Right ventricle myocardium superior (tissue), 1 donor: ENCODE results near the gene MED12L. TPM values are rescaled to one million over a fixed set of nuclear protein-coding genes. Genes with fewer than 3 reads are reported as not detected.

Experiments used
- ATAC-seq: fragments of 200-7000 bp; cut with Tn5 transposase; one replicate; pipeline ENCODE4 v1.9.1; 2020; ENCODE audit warnings: mild to moderate bottlenecking; ENCODE audit not compliant: poor library complexity
- DNase-seq: peaks from one replicate; pipeline ENCODE4 v3.0.0-alpha.2; 2020
- intact Hi-C: fragments of 100-400 bp; cut with DNase I; formaldehyde crosslinking; loops from one replicate; pipeline ENCODE4 v1.11.2; 2022
- total RNA-seq: library from RNA; stranded (reverse); fragmentation: NEBNext Ultra II Directional; extraction: Animal tissue kit (Norgen Biotek cat#: 25700); gene quantifications from one replicate; pipeline ENCODE4 v1.2.1, GENCODE V29; 2021
- donor health status: DM: no; HTN: yes; CAD: no; lungs with severe emphysema.

Gene MED12L
- total RNA-seq, 1 donor from 2014 or later, result 0.67 TPM

GRCh38 chr3:151085889-151086483, 522 bp downstream of the MED12L start:
- DNase-seq (peak; percentile 43), ATAC-seq (peak; percentile 25)
- intact Hi-C loops, result no loop called here

- ATAC-seq (peak; percentile 92), DNase-seq (peak; percentile 80)
- intact Hi-C loops, result no loop called here
Observed at GRCh38 chr3:151086484-151087456, 1.3 kb downstream of the MED12L start.

- no peak for ATAC-seq
- intact Hi-C loops, result no loop called here
- no peak for DNase-seq
Observed at GRCh38 chr3:151087648-151088047, 2.2 kb downstream of the MED12L start.

GRCh38 chr3:151091685-151092345, 6.4 kb downstream of the MED12L start:
- intact Hi-C loops, result no loop called here
- ATAC-seq, result no peak

GRCh38 chr3:151093148-151093547, 7.7 kb downstream of the MED12L start:
- ATAC-seq, result no peak
- no peak for DNase-seq
- intact Hi-C loops, result no loop called here

More at GRCh38 chr3:151091685-151092345, 6.4 kb downstream of the MED12L start:
- DNase-seq, result no peak

- no peak for ATAC-seq
- intact Hi-C loops, result no loop called here
Observed at GRCh38 chr3:151093905-151094304, 8.4 kb downstream of the MED12L start.

GRCh38 chr3:151096716-151097115, 11.3 kb downstream of the MED12L start:
- no peak for DNase-seq
- ATAC-seq, result no peak
- intact Hi-C loops, result no loop called here

More at GRCh38 chr3:151093905-151094304, 8.4 kb downstream of the MED12L start:
- no peak for DNase-seq

- intact Hi-C loops, result no loop called here
- DNase-seq, result no peak
Observed at GRCh38 chr3:151100076-151100475, 14.6 kb downstream of the MED12L start.

GRCh38 chr3:151101270-151101969, 16.0 kb downstream of the MED12L start:
- no peak for ATAC-seq
- DNase-seq, result no peak
- intact Hi-C loops, result no loop called here

More at GRCh38 chr3:151100076-151100475, 14.6 kb downstream of the MED12L start:
- no peak for ATAC-seq

- ATAC-seq (no peak), DNase-seq (no peak)
- intact Hi-C loops, result no loop called here
Observed at GRCh38 chr3:151106311-151106710, 20.8 kb downstream of the MED12L start.

GRCh38 chr3:151107177-151107576, 21.7 kb downstream of the MED12L start:
- ATAC-seq (no peak), DNase-seq (no peak)
- intact Hi-C loops, result no loop called here

GRCh38 chr3:151107701-151108100, 22.2 kb downstream of the MED12L start:
- ATAC-seq, result no peak
- DNase-seq, result no peak
- intact Hi-C loops, result no loop called here

GRCh38 chr3:151109286-151109800, 23.9 kb downstream of the MED12L start:
- intact Hi-C loops, result no loop called here
- ATAC-seq (no peak), DNase-seq (no peak)

- no peak for ATAC-seq
- intact Hi-C loops, result no loop called here
- no peak for DNase-seq
Observed at GRCh38 chr3:151112731-151113130, 27.3 kb downstream of the MED12L start.

GRCh38 chr3:151113343-151113742, 27.9 kb downstream of the MED12L start:
- DNase-seq (no peak), ATAC-seq (no peak)
- intact Hi-C loops, result no loop called here

GRCh38 chr3:151117047-151117446, 31.6 kb downstream of the MED12L start:
- ATAC-seq (no peak), DNase-seq (no peak)
- intact Hi-C loops, result no loop called here

GRCh38 chr3:151119188-151119587, 33.7 kb downstream of the MED12L start:
- intact Hi-C loops, result no loop called here
- no peak for ATAC-seq
- DNase-seq, result no peak

GRCh38 chr3:151120409-151120808, 34.9 kb downstream of the MED12L start:
- ATAC-seq, result no peak
- no peak for DNase-seq
- intact Hi-C loops, result no loop called here

- intact Hi-C loops, result no loop called here
- no peak for DNase-seq
- no peak for ATAC-seq
Observed at GRCh38 chr3:151121016-151121415, 35.6 kb downstream of the MED12L start.
